ENCODE data around the gene HLA-DMB. TPM values are rescaled to one million over a fixed set of nuclear protein-coding genes. Genes with fewer than 3 reads are reported as not detected.

Gene HLA-DMB
- total RNA-seq, 1 donor from 2014 or later, result 10.3 TPM

- H3K27ac ChIP-seq, result no peak overlapping the region
- DNase-seq (ENCODE audit: extremely low spot score in 2 of 2), result no peak
- H3K27me3 ChIP-seq, result no peaks in the 10 kb centered on the region
- H3K36me3 ChIP-seq, result no peaks in the 10 kb centered on the region
- intact Hi-C loops (cut with DNase I), result no loop called here
- TF ChIP-seq CTCF (IDR thresholded peaks at IDR 0.05) (no peak), POLR2AphosphoS5 (IDR thresholded peaks at IDR 0.05; ENCODE audit: insufficient read depth in 1 of 2, low read depth in 1 of 2) (no peak), POLR2A (IDR thresholded peaks at IDR 0.05) (no peak)
- no peaks in the 10 kb centered on the region for H3K4me1 ChIP-seq
- no peaks in the 10 kb centered on the region for H3K9me3 ChIP-seq
- no peak overlapping the region for H3K4me3 ChIP-seq
Measured at GRCh38 chr6:32936239-32937152, 4.3 kb downstream of the HLA-DMB start.

- Histone ChIP-seq H3K27ac (no peak overlapping the region), H3K9me3 (no peaks in the 10 kb centered on the region)
Measured at GRCh38 chr6:32935551-32936238, 5.1 kb downstream of the HLA-DMB start.

GRCh38 chr6:32933661-32934085, 7.2 kb downstream of the HLA-DMB start:
- TF ChIP-seq POLR2A (IDR thresholded peaks at IDR 0.05) (no peak), CTCF (IDR thresholded peaks at IDR 0.05) (peak; percentile 38 to 87 (median 83)), POLR2AphosphoS5 (IDR thresholded peaks at IDR 0.05; ENCODE audit: insufficient read depth in 1 of 2, low read depth in 1 of 2) (peak in 1 of 2 donors; percentile 61)
- DNase-seq (ENCODE audit: extremely low spot score in 2 of 2), result no peak
- no peaks in the 10 kb centered on the region for H3K36me3 ChIP-seq
- H3K4me1 ChIP-seq, result no peaks in the 10 kb centered on the region
- H3K9me3 ChIP-seq, result no peaks in the 10 kb centered on the region
- H3K4me3 ChIP-seq, result no peak overlapping the region
- intact Hi-C loops (cut with DNase I), result loop anchor here (2.0 kb wide), 1 partner anchor 49 kb away; no protein-coding TSS in a partner anchor
- no peaks in the 10 kb centered on the region for H3K27me3 ChIP-seq
- H3K27ac ChIP-seq, result no peak overlapping the region

More at GRCh38 chr6:32935551-32936238, 5.1 kb downstream of the HLA-DMB start:
- Histone ChIP-seq H3K4me1 (no peaks in the 10 kb centered on the region), H3K27me3 (no peaks in the 10 kb centered on the region), H3K4me3 (no peak overlapping the region), H3K36me3 (no peaks in the 10 kb centered on the region)
- TF ChIP-seq POLR2A (IDR thresholded peaks at IDR 0.05) (no peak), CTCF (IDR thresholded peaks at IDR 0.05) (no peak), POLR2AphosphoS5 (IDR thresholded peaks at IDR 0.05; ENCODE audit: insufficient read depth in 1 of 2, low read depth in 1 of 2) (no peak)
- intact Hi-C loops (cut with DNase I), result loop anchor here (2.0 kb wide), 1 partner anchor 47 kb away; no protein-coding TSS in a partner anchor
- no peak for DNase-seq (ENCODE audit: extremely low spot score in 2 of 2)

- H3K27ac ChIP-seq, result no peak overlapping the region
- no peak for TF ChIP-seq CTCF (IDR thresholded peaks at IDR 0.05)
- TF ChIP-seq POLR2AphosphoS5 (IDR thresholded peaks at IDR 0.05; ENCODE audit: insufficient read depth in 1 of 2, low read depth in 1 of 2), result no peak
- no peak for TF ChIP-seq POLR2A (IDR thresholded peaks at IDR 0.05)
- no peaks in the 10 kb centered on the region for H3K9me3 ChIP-seq
- H3K4me1 ChIP-seq, result no peaks in the 10 kb centered on the region
- H3K36me3 ChIP-seq, result no peaks in the 10 kb centered on the region
- intact Hi-C loops (cut with DNase I), result no loop called here
- no peaks in the 10 kb centered on the region for H3K27me3 ChIP-seq
- H3K4me3 ChIP-seq, result no peak overlapping the region
- DNase-seq (ENCODE audit: extremely low spot score in 2 of 2), result no peak
Measured at GRCh38 chr6:32932132-32932868, 8.5 kb downstream of the HLA-DMB start.
